Stimulated activated CD4-positive, alpha-beta T cell treated with anti-CD3 and anti-CD28 coated beads, Interleukin-1b, Interleukin-23, amount 100 ng/mL, for 4 hours (primary cell): Measurements from ENCODE around the gene LRP1B.

Experiments
- DNase-seq, 2 donors: peaks; one replicate each; pipeline ENCODE4 v3.0.0-alpha.2; 2020; ENCODE audit warnings: low read depth in 2 of 2

LRP1B gene

GRCh38 chr2:141455211-141455826 is 675.5 kb downstream of the LRP1B start:
- DNase-seq, result no peak

- no peak for DNase-seq
Measured at GRCh38 chr2:141440072-141440635, 690.7 kb downstream of the LRP1B start.

GRCh38 chr2:141439524-141439923 is 691.3 kb downstream of the LRP1B start:
- DNase-seq, result no peak

- no peak for DNase-seq
Measured at GRCh38 chr2:141438536-141438935, 692.3 kb downstream of the LRP1B start.

GRCh38 chr2:141437521-141437920 is 693.3 kb downstream of the LRP1B start:
- no peak for DNase-seq

- no peak for DNase-seq
Measured at GRCh38 chr2:141423124-141423523, 707.7 kb downstream of the LRP1B start.

GRCh38 chr2:141417246-141417797 is 713.5 kb downstream of the LRP1B start:
- DNase-seq, result no peak

GRCh38 chr2:141411419-141411818 is 719.4 kb downstream of the LRP1B start:
- no peak for DNase-seq

GRCh38 chr2:141399270-141399669 is 731.5 kb downstream of the LRP1B start:
- DNase-seq, result no peak

- no peak for DNase-seq
Measured at GRCh38 chr2:141393214-141393545, 737.6 kb downstream of the LRP1B start.

GRCh38 chr2:141392517-141393213 is 738.2 kb downstream of the LRP1B start:
- no peak for DNase-seq

- no peak for DNase-seq
Measured at GRCh38 chr2:141386168-141386567, 744.6 kb downstream of the LRP1B start.

GRCh38 chr2:141384676-141385075 is 746.1 kb downstream of the LRP1B start:
- no peak for DNase-seq

- DNase-seq, result no peak
Measured at GRCh38 chr2:141381946-141382345, 748.9 kb downstream of the LRP1B start.

GRCh38 chr2:141380008-141380979 is 750.5 kb downstream of the LRP1B start:
- DNase-seq, result no peak

GRCh38 chr2:141364821-141365220 is 766.0 kb downstream of the LRP1B start:
- no peak for DNase-seq

GRCh38 chr2:141362311-141362710 is 768.5 kb downstream of the LRP1B start:
- no peak for DNase-seq

GRCh38 chr2:141348481-141348880 is 782.3 kb downstream of the LRP1B start:
- DNase-seq, result no peak

- DNase-seq, result no peak
Measured at GRCh38 chr2:141341444-141341843, 789.4 kb downstream of the LRP1B start.

- DNase-seq, result no peak
Measured at GRCh38 chr2:141331127-141331526, 799.7 kb downstream of the LRP1B start.

GRCh38 chr2:141329964-141330363 is 800.9 kb downstream of the LRP1B start:
- DNase-seq, result no peak

- no peak for DNase-seq
Measured at GRCh38 chr2:141323571-141323970, 807.2 kb downstream of the LRP1B start.
